ENCODE data around the gene HLCS. TPM values are rescaled to one million over a fixed set of nuclear protein-coding genes. Genes with fewer than 3 reads are reported as not detected.

The HLCS gene
- polyA plus RNA-seq, 1 of the 3 experiments (the other 2 are of a cell fraction), result 13.0 TPM

GRCh38 chr21:36744560-36745231 is 221.8 kb downstream of the HLCS start:
- CTCF ChIA-PET, result interaction anchor here (0.9 to 3.4 kb wide), 3 partner anchors 109 to 183 kb away, joined by 4 to 13 read pairs (median 5); no protein-coding TSS in a partner anchor
- no peak overlapping the region for H2AFZ ChIP-seq (ENCODE audit: low read depth)
- 51% methylated on average over 22 of the region's 30 CpGs for WGBS (ENCODE audit: low lambda C conversion rate)
- peak; percentile 87 for DNase-seq
- H4K20me1 ChIP-seq (ENCODE audit: insufficient read depth), result no peaks in the 10 kb centered on the region
- no peaks in the 10 kb centered on the region for H3K9me2 ChIP-seq
- no peaks in the 10 kb centered on the region for H3K79me2 ChIP-seq (ENCODE audit: insufficient read depth)
- H3F3A ChIP-seq (replicated peaks; ENCODE audit: insufficient read depth), result no peaks in the 10 kb centered on the region
- POLR2A ChIA-PET, result interaction anchor here (0.6 to 0.7 kb wide), 2 partner anchors 9 to 28 kb away, joined by 3 to 4 read pairs; no protein-coding TSS in a partner anchor
- H3K36me3 ChIP-seq (replicated peaks in 1 of 2; ENCODE audit: control insufficient read depth in 1 of 2, insufficient read depth in 2 of 2, low read length in 1 of 2), result peaks cover 0 to 2% of the 10 kb centered on the region in 2 experiments
- peaks cover 0 to 14% of the 10 kb centered on the region in 2 experiments; a peak in 1 of 4 replicates for H3K4me1 ChIP-seq (ENCODE audit: control insufficient read depth in 1 of 2, insufficient read depth in 2 of 2, low read depth in 1 of 2, low read length in 1 of 2)
- no peak overlapping the region for H3K27ac ChIP-seq (ENCODE audit: low read depth in 2 of 2, low read length in 1 of 2)
- H3K4me3 ChIP-seq (ENCODE audit: low read depth in 2 of 2, low read length in 1 of 2), result peak overlapping the region in 1 of 2 experiments; percentile 15; a peak in 1 of 4 replicates
- TF ChIP-seq ELF1 (IDR thresholded peaks at IDR 0.05) (no peak), PBX3 (IDR thresholded peaks at IDR 0.05) (0 out of 2 replicates have a peak, but pooled peaks have one; percentile 12), NFIC (IDR thresholded peaks at IDR 0.05; ENCODE audit: borderline replicate concordance) (0 out of 2 replicates have a peak, but pooled peaks have one; percentile 32)
- no peak overlapping the region for H3K9ac ChIP-seq
- no peaks in the 10 kb centered on the region for H3K9me3 ChIP-seq
- no peak overlapping the region for H3K4me2 ChIP-seq
- no peaks in the 10 kb centered on the region; the same call in 1 of the 2 replicates for H3K27me3 ChIP-seq (ENCODE audit: insufficient read depth)

- H3K9me2 ChIP-seq, result no peaks in the 10 kb centered on the region
These were observed 222.3 kb downstream of the HLCS start for GRCh38 chr21:36744190-36744559.

More at GRCh38 chr21:36744190-36744559, 222.3 kb downstream of the HLCS start:
- ChIA-PET CTCF (interaction anchor here (2.0 to 3.4 kb wide), 2 partner anchors 110 to 183 kb away, joined by 5 to 13 read pairs; no protein-coding TSS in a partner anchor), POLR2A (interaction anchor here (0.7 kb wide), 1 partner anchor 8 kb away, joined by 3 read pairs; no protein-coding TSS in a partner anchor)
- Histone ChIP-seq H3K27ac (ENCODE audit: low read depth in 2 of 2, low read length in 1 of 2) (no peak overlapping the region), H3K4me1 (ENCODE audit: control insufficient read depth in 1 of 2, insufficient read depth in 2 of 2, low read depth in 1 of 2, low read length in 1 of 2) (peaks cover 0 to 14% of the 10 kb centered on the region in 2 experiments; a peak in 1 of 4 replicates), H2AFZ (ENCODE audit: low read depth) (no peak overlapping the region), H4K20me1 (ENCODE audit: insufficient read depth) (no peaks in the 10 kb centered on the region), H3K4me3 (ENCODE audit: low read depth in 2 of 2, low read length in 1 of 2) (no peak overlapping the region), H3K4me2 (no peak overlapping the region), H3K79me2 (ENCODE audit: insufficient read depth) (no peaks in the 10 kb centered on the region), H3K27me3 (ENCODE audit: insufficient read depth) (no peaks in the 10 kb centered on the region; the same call in 1 of the 2 replicates), H3K9me3 (no peaks in the 10 kb centered on the region), H3K9ac (no peak overlapping the region), H3F3A (replicated peaks; ENCODE audit: insufficient read depth) (no peaks in the 10 kb centered on the region), H3K36me3 (replicated peaks in 1 of 2; ENCODE audit: control insufficient read depth in 1 of 2, insufficient read depth in 2 of 2, low read length in 1 of 2) (no peaks in the 10 kb centered on the region)
- TF ChIP-seq USF1 (IDR thresholded peaks at IDR 0.05; ENCODE audit: borderline replicate concordance, low read depth), result no peak
- no peak for TF ChIP-seq CTCF (IDR thresholded peaks at IDR 0.05)
- TF ChIP-seq YY1 (IDR thresholded peaks at IDR 0.05; ENCODE audit: low read depth), result no peak
- TF ChIP-seq POLR2AphosphoS5 (IDR thresholded peaks at IDR 0.05; ENCODE audit: low read depth, low read length), result no peak
- TF ChIP-seq PBX3 (IDR thresholded peaks at IDR 0.05), result no peak
- TF ChIP-seq NFIC (IDR thresholded peaks at IDR 0.05; ENCODE audit: borderline replicate concordance), result no peak
- TF ChIP-seq TCF12 (IDR thresholded peaks at IDR 0.05), result no peak
- TF ChIP-seq REST (IDR thresholded peaks at IDR 0.05; ENCODE audit: low read depth, low read length), result no peak
- no peak for TF ChIP-seq RFX5 (IDR thresholded peaks at IDR 0.05; ENCODE audit: low read length)
- TF ChIP-seq ELF1 (IDR thresholded peaks at IDR 0.05), result no peak
- no peak for TF ChIP-seq TAF1 (IDR thresholded peaks at IDR 0.05; ENCODE audit: borderline replicate concordance, low read depth, low read length)
- no peak for TF ChIP-seq IRF3 (IDR thresholded peaks at IDR 0.05; ENCODE audit: low read depth, low read length)
- 96% methylated on average over 3 of the region's 3 CpGs for WGBS (ENCODE audit: low lambda C conversion rate)
- DNase-seq, result no peak
